Loucy (cell line): ENCODE measurements around the gene MAP3K19.

Experiments used
- EZH2phosphoT487 ChIP-seq: fragments of 200-600 bp; IDR thresholded peaks from 2 replicates; pipeline ENCODE4 v1.6.1; 2018; ENCODE audit warnings: antibody characterized with exemption, mild to moderate bottlenecking, moderate library complexity, borderline replicate concordance
- TF ChIP-seq, protein P1 (sequence below): fragments of 200-600 bp; sonication (generic); conservative IDR thresholded peaks from 2 replicates; pipeline ENCODE4 v1.5.1; 2014; ENCODE audit warnings: mild to moderate bottlenecking, antibody characterized with exemption, low read length

DNA sequence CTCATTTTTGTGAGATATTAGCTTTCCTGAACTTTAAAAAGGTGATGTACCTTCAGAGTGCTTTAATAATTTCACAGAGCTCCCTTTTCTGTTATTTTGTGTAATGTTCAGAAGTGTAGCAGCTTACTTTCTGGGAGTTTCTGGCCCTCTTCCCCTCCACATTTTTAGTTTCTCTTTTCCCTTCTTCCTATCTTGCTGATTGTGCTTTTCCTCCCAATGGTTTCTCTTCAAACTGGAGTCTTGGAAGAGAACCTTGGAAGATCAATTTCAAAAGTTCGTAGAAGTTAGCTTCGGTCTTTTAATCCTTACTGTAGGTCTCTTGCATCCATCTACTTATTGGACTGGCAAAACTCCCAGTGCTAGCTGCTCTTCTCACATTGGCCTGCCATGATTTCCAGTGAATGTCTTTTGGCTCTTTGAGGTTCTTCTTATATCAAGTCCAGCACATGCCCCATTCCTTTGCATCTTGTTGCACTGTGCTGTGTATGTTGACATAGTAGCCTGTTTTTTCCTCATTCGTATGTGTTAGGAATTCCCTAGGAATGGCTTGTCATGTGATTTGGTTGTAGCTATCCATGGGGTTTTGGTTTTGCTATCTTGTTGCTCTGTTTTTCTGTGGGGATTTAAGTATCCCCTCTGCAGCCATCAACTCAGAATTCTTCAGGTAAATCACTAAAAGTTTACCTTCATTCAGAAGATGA lies 120.9 kb downstream of the MAP3K19 start:
- TF ChIP-seq, protein P1, sequence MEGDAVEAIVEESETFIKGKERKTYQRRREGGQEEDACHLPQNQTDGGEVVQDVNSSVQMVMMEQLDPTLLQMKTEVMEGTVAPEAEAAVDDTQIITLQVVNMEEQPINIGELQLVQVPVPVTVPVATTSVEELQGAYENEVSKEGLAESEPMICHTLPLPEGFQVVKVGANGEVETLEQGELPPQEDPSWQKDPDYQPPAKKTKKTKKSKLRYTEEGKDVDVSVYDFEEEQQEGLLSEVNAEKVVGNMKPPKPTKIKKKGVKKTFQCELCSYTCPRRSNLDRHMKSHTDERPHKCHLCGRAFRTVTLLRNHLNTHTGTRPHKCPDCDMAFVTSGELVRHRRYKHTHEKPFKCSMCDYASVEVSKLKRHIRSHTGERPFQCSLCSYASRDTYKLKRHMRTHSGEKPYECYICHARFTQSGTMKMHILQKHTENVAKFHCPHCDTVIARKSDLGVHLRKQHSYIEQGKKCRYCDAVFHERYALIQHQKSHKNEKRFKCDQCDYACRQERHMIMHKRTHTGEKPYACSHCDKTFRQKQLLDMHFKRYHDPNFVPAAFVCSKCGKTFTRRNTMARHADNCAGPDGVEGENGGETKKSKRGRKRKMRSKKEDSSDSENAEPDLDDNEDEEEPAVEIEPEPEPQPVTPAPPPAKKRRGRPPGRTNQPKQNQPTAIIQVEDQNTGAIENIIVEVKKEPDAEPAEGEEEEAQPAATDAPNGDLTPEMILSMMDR = no peak
- TF ChIP-seq EZH2phosphoT487 = no peak
